Activated CD4-positive, alpha-beta T cell treated with anti-CD3 and anti-CD28 coated beads, Interleukin-2, amount 50 U/mL, for 16 hours (primary cell): ENCODE measurements around the gene CMTM2.
A peak's percentile ranks its signal among the peaks of the same experiment; 100 is the strongest.

Experiments
- DNase-seq: peaks from one replicate; pipeline ENCODE4 v3.0.0-alpha.2; 2020

Gene CMTM2

GRCh38 chr16:66578651-66579531 lies at the start of gene CMTM2:
Gene CMTM2, plus strand, starts transcription at chr16:66579463. Its CDS starts 145 bp downstream, at chr16:66579608.
- DNase-seq = no peak

GRCh38 chr16:66529475-66529874 lies 49.8 kb upstream of the CMTM2 start:
- no peak for DNase-seq

GRCh38 chr16:66534376-66534799 lies 44.9 kb upstream of the CMTM2 start:
- no peak for DNase-seq

GRCh38 chr16:66536525-66536924 lies 42.7 kb upstream of the CMTM2 start:
- DNase-seq = no peak

GRCh38 chr16:66537236-66537635 lies 42.0 kb upstream of the CMTM2 start:
- no peak for DNase-seq

GRCh38 chr16:66538910-66539309 lies 40.4 kb upstream of the CMTM2 start:
- no peak for DNase-seq

GRCh38 chr16:66539623-66540469 lies 39.4 kb upstream of the CMTM2 start:
- no peak for DNase-seq

- no peak for DNase-seq
Observed at GRCh38 chr16:66541388-66542355, 37.6 kb upstream of the CMTM2 start.

- DNase-seq = no peak
Observed at GRCh38 chr16:66542396-66542795, 36.9 kb upstream of the CMTM2 start.

GRCh38 chr16:66543541-66543940 lies 35.7 kb upstream of the CMTM2 start:
- no peak for DNase-seq

- DNase-seq = no peak
Observed at GRCh38 chr16:66544016-66544757, 35.1 kb upstream of the CMTM2 start.

GRCh38 chr16:66547101-66547989 lies 31.9 kb upstream of the CMTM2 start:
- DNase-seq = no peak

- DNase-seq = no peak
Observed at GRCh38 chr16:66548068-66548467, 31.2 kb upstream of the CMTM2 start.

- no peak for DNase-seq
Observed at GRCh38 chr16:66548868-66549267, 30.4 kb upstream of the CMTM2 start.

- DNase-seq = peak; percentile 68
Observed at GRCh38 chr16:66549284-66550131, 29.8 kb upstream of the CMTM2 start, which contains the start of gene TK2. Gene TK2, minus strand, starts transcription at chr16:66550122. Its CDS starts 61 bp downstream, at chr16:66550061.

GRCh38 chr16:66551348-66551759 lies 27.9 kb upstream of the CMTM2 start:
- peak; percentile 82 for DNase-seq

GRCh38 chr16:66551788-66552285 lies 27.4 kb upstream of the CMTM2 start:
- DNase-seq = peak; percentile 23

- DNase-seq = peak; percentile 94
Observed at GRCh38 chr16:66552286-66553177, 26.7 kb upstream of the CMTM2 start, which contains the start of gene CKLF. Gene CKLF, plus strand, starts transcription at chr16:66552576. Its CDS starts 140 bp downstream, at chr16:66552716.
